GM23338 (cell line): ENCODE results near the gene ENOSF1.

Source experiments
- CREB1 ChIP-seq: fragments of 250-450 bp; sonication (Bioruptor Pico); IDR thresholded peaks from 2 replicates; pipeline ENCODE4 v1.5.0; 2020; ENCODE audit warnings: low read depth, mild to moderate bottlenecking, moderate library complexity
- CTCF ChIP-seq, 2 experiments: fragments of 200-600 bp in 1 of 2; sonication (generic) in 1 of 2; conservative IDR thresholded peaks; 2 replicates each; pipeline versions ENCODE4 v1.5.1 to v1.6.1; 2016 to 2017; ENCODE audit warnings: antibody characterized with exemption in 2 of 2, low read depth in 2 of 2, mild to moderate bottlenecking in 2 of 2, moderate library complexity in 1 of 2
- EZH2 ChIP-seq: fragments of 200-600 bp; sonication (generic); IDR thresholded peaks from one replicate; pipeline ENCODE4 v1.8.0; 2017; ENCODE audit warnings: antibody characterized with exemption, mild to moderate bottlenecking, low read depth; ENCODE audit not compliant: unreplicated experiment
- EZH2phosphoT487 ChIP-seq: fragments of 200-600 bp; sonication (generic); IDR thresholded peaks from one replicate; pipeline ENCODE4 v1.8.1; 2018; ENCODE audit warnings: antibody characterized with exemption; ENCODE audit not compliant: unreplicated experiment
- JUNB ChIP-seq: IDR thresholded peaks from one replicate; pipeline ENCODE4 v1.6.1; 2016; ENCODE audit warnings: antibody characterized with exemption; ENCODE audit not compliant: unreplicated experiment
- POLR2AphosphoS5 ChIP-seq: IDR thresholded peaks from 2 replicates; pipeline ENCODE4 v1.6.1; 2016; ENCODE audit warnings: antibody characterized with exemption, low read depth
- ZNF114 ChIP-seq: fragments of 250-450 bp; sonication (Bioruptor Pico); IDR thresholded peaks from 2 replicates; pipeline ENCODE4 v1.5.0; 2020; ENCODE audit warnings: mild to moderate bottlenecking, moderate library complexity
- ZNF331 ChIP-seq: fragments of 250-450 bp; sonication (Bioruptor Pico); IDR thresholded peaks from 2 replicates; pipeline ENCODE4 v1.5.0; 2020; ENCODE audit warnings: low read depth, mild to moderate bottlenecking, moderate library complexity
- TF ChIP-seq, protein P1 (sequence below): IDR thresholded peaks from 2 replicates; pipeline ENCODE4 v1.6.1; 2016; ENCODE audit warnings: antibody characterized with exemption
- TF ChIP-seq, protein P2 (sequence below): IDR thresholded peaks from one replicate; pipeline ENCODE4 v1.6.1; 2018; ENCODE audit warnings: antibody characterized with exemption; ENCODE audit not compliant: unreplicated experiment
- TF ChIP-seq, protein P3 (sequence below): fragments of 250-450 bp; sonication (Bioruptor Pico); IDR thresholded peaks from 2 replicates; pipeline ENCODE4 v1.5.0; 2020; ENCODE audit warnings: mild to moderate bottlenecking, moderate library complexity

DNA sequence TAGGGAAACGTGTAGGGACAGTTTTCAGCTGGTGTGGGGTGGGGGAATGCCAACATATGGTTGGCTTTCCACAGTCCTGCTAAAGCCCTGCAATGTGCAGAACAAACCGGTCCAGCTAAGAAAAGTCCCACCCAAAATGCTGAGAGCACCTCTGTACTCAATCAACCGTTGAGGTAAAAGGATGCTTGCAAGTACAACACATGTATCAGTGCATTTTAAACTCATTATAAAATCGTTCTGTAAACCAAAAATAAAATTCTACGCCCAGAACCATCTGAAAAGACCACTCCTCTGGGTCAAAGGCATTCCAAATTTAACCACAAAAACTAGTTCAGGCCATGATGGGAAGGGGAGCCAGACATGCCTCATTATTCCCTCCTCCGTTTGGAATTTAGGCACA is 57.0 kb downstream of the ENOSF1 start:
- TF ChIP-seq EZH2 (no peak), POLR2AphosphoS5 (no peak), CTCF (conservative IDR thresholded peaks at IDR 0.05; ENCODE audit: low read depth in 2 of 2) (no peak), JUNB (no peak), ZNF331 (no peak), CREB1 (no peak), EZH2phosphoT487 (no peak), ZNF114 (no peak)
- TF ChIP-seq, protein P1, sequence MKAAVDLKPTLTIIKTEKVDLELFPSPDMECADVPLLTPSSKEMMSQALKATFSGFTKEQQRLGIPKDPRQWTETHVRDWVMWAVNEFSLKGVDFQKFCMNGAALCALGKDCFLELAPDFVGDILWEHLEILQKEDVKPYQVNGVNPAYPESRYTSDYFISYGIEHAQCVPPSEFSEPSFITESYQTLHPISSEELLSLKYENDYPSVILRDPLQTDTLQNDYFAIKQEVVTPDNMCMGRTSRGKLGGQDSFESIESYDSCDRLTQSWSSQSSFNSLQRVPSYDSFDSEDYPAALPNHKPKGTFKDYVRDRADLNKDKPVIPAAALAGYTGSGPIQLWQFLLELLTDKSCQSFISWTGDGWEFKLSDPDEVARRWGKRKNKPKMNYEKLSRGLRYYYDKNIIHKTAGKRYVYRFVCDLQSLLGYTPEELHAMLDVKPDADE, result no peak
- TF ChIP-seq, protein P2, sequence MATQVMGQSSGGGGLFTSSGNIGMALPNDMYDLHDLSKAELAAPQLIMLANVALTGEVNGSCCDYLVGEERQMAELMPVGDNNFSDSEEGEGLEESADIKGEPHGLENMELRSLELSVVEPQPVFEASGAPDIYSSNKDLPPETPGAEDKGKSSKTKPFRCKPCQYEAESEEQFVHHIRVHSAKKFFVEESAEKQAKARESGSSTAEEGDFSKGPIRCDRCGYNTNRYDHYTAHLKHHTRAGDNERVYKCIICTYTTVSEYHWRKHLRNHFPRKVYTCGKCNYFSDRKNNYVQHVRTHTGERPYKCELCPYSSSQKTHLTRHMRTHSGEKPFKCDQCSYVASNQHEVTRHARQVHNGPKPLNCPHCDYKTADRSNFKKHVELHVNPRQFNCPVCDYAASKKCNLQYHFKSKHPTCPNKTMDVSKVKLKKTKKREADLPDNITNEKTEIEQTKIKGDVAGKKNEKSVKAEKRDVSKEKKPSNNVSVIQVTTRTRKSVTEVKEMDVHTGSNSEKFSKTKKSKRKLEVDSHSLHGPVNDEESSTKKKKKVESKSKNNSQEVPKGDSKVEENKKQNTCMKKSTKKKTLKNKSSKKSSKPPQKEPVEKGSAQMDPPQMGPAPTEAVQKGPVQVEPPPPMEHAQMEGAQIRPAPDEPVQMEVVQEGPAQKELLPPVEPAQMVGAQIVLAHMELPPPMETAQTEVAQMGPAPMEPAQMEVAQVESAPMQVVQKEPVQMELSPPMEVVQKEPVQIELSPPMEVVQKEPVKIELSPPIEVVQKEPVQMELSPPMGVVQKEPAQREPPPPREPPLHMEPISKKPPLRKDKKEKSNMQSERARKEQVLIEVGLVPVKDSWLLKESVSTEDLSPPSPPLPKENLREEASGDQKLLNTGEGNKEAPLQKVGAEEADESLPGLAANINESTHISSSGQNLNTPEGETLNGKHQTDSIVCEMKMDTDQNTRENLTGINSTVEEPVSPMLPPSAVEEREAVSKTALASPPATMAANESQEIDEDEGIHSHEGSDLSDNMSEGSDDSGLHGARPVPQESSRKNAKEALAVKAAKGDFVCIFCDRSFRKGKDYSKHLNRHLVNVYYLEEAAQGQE, result no peak
- TF ChIP-seq, protein P3, sequence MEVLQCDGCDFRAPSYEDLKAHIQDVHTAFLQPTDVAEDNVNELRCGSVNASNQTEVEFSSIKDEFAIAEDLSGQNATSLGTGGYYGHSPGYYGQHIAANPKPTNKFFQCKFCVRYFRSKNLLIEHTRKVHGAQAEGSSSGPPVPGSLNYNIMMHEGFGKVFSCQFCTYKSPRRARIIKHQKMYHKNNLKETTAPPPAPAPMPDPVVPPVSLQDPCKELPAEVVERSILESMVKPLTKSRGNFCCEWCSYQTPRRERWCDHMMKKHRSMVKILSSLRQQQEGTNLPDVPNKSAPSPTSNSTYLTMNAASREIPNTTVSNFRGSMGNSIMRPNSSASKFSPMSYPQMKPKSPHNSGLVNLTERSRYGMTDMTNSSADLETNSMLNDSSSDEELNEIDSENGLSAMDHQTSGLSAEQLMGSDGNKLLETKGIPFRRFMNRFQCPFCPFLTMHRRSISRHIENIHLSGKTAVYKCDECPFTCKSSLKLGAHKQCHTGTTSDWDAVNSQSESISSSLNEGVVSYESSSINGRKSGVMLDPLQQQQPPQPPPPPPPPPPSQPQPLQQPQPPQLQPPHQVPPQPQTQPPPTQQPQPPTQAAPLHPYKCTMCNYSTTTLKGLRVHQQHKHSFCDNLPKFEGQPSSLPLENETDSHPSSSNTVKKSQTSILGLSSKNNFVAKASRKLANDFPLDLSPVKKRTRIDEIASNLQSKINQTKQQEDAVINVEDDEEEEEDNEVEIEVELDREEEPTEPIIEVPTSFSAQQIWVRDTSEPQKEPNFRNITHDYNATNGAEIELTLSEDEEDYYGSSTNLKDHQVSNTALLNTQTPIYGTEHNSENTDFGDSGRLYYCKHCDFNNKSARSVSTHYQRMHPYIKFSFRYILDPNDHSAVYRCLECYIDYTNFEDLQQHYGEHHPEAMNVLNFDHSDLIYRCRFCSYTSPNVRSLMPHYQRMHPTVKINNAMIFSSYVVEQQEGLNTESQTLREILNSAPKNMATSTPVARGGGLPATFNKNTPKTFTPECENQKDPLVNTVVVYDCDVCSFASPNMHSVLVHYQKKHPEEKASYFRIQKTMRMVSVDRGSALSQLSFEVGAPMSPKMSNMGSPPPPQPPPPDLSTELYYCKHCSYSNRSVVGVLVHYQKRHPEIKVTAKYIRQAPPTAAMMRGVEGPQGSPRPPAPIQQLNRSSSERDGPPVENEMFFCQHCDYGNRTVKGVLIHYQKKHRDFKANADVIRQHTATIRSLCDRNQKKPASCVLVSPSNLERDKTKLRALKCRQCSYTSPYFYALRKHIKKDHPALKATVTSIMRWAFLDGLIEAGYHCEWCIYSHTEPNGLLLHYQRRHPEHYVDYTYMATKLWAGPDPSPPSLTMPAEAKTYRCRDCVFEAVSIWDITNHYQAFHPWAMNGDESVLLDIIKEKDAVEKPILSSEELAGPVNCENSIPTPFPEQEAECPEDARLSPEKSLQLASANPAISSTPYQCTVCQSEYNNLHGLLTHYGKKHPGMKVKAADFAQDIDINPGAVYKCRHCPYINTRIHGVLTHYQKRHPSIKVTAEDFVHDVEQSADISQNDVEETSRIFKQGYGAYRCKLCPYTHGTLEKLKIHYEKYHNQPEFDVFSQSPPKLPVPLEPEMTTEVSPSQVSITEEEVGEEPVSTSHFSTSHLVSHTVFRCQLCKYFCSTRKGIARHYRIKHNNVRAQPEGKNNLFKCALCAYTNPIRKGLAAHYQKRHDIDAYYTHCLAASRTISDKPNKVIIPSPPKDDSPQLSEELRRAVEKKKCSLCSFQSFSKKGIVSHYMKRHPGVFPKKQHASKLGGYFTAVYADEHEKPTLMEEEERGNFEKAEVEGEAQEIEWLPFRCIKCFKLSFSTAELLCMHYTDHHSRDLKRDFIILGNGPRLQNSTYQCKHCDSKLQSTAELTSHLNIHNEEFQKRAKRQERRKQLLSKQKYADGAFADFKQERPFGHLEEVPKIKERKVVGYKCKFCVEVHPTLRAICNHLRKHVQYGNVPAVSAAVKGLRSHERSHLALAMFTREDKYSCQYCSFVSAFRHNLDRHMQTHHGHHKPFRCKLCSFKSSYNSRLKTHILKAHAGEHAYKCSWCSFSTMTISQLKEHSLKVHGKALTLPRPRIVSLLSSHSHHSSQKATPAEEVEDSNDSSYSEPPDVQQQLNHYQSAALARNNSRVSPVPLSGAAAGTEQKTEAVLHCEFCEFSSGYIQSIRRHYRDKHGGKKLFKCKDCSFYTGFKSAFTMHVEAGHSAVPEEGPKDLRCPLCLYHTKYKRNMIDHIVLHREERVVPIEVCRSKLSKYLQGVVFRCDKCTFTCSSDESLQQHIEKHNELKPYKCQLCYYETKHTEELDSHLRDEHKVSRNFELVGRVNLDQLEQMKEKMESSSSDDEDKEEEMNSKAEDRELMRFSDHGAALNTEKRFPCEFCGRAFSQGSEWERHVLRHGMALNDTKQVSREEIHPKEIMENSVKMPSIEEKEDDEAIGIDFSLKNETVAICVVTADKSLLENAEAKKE (CRISPR knock-in tag), result no peak
